ENCODE measurements around the gene IL16. TPM values are rescaled to one million over a fixed set of nuclear protein-coding genes. Genes with fewer than 3 reads are reported as not detected.

Gene IL16
- polyA plus RNA-seq, 1 donor from 2014 or later: not detected

DNA sequence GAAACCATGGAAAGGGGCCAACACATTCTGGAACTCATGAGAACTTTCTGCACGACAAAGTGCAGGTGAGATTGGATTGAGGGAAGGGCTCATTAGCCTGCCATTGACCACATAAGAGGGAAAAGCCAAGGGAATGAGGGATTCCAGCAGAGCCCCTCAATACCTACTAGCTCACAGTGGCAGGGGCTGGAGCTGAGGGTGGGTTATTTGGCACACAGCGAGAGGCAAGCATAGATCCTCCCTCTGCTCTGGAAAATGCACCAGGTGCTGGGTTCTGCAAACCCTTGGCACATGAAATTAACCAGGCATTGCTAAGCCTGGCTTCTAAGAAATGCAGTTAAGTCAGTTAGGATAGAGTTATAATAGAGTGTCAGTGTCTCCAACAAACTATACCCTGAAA, 60.8 kb downstream of the IL16 start:
- H3K4me2 ChIP-seq (ENCODE audit: low read length): no peak overlapping the region
- no peaks in the 10 kb centered on the region for H3K27me3 ChIP-seq (ENCODE audit: insufficient read depth, low read depth, low read length)
- no peaks in the 10 kb centered on the region for H4K20me1 ChIP-seq (ENCODE audit: insufficient read depth)
- no peak overlapping the region for H2AFZ ChIP-seq (ENCODE audit: low read depth, low read length)
- no peak overlapping the region for H3K9ac ChIP-seq (ENCODE audit: low read length)
- H3K9me3 ChIP-seq (ENCODE audit: low read length): no peaks in the 10 kb centered on the region
- no peaks in the 10 kb centered on the region for H3K9me2 ChIP-seq (ENCODE audit: insufficient read depth, low read length)
- no peaks in the 10 kb centered on the region for H3F3A ChIP-seq (ENCODE audit: insufficient read depth, low read length, poor library complexity, severe bottlenecking)
- TF ChIP-seq, protein P1, sequence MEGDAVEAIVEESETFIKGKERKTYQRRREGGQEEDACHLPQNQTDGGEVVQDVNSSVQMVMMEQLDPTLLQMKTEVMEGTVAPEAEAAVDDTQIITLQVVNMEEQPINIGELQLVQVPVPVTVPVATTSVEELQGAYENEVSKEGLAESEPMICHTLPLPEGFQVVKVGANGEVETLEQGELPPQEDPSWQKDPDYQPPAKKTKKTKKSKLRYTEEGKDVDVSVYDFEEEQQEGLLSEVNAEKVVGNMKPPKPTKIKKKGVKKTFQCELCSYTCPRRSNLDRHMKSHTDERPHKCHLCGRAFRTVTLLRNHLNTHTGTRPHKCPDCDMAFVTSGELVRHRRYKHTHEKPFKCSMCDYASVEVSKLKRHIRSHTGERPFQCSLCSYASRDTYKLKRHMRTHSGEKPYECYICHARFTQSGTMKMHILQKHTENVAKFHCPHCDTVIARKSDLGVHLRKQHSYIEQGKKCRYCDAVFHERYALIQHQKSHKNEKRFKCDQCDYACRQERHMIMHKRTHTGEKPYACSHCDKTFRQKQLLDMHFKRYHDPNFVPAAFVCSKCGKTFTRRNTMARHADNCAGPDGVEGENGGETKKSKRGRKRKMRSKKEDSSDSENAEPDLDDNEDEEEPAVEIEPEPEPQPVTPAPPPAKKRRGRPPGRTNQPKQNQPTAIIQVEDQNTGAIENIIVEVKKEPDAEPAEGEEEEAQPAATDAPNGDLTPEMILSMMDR (IDR thresholded peaks at IDR 0.05; ENCODE audit: poor library complexity, severe bottlenecking): no peak
- TF ChIP-seq EP300 (conservative IDR thresholded peaks at IDR 0.05; ENCODE audit: poor library complexity, severe bottlenecking) (no peak), POLR2AphosphoS5 (IDR thresholded peaks at IDR 0.05) (no peak), RAD21 (conservative IDR thresholded peaks at IDR 0.05) (no peak), TAF1 (IDR thresholded peaks at IDR 0.05; ENCODE audit: low read depth) (no peak), MXI1 (conservative IDR thresholded peaks at IDR 0.05; ENCODE audit: poor library complexity, severe bottlenecking) (no peak), EZH2 (IDR thresholded peaks at IDR 0.05; ENCODE audit: borderline replicate concordance, insufficient read depth, low read length, poor library complexity, severe bottlenecking) (no peak), SMC3 (conservative IDR thresholded peaks at IDR 0.05; ENCODE audit: poor library complexity) (no peak)
- TF ChIP-seq, protein P2, sequence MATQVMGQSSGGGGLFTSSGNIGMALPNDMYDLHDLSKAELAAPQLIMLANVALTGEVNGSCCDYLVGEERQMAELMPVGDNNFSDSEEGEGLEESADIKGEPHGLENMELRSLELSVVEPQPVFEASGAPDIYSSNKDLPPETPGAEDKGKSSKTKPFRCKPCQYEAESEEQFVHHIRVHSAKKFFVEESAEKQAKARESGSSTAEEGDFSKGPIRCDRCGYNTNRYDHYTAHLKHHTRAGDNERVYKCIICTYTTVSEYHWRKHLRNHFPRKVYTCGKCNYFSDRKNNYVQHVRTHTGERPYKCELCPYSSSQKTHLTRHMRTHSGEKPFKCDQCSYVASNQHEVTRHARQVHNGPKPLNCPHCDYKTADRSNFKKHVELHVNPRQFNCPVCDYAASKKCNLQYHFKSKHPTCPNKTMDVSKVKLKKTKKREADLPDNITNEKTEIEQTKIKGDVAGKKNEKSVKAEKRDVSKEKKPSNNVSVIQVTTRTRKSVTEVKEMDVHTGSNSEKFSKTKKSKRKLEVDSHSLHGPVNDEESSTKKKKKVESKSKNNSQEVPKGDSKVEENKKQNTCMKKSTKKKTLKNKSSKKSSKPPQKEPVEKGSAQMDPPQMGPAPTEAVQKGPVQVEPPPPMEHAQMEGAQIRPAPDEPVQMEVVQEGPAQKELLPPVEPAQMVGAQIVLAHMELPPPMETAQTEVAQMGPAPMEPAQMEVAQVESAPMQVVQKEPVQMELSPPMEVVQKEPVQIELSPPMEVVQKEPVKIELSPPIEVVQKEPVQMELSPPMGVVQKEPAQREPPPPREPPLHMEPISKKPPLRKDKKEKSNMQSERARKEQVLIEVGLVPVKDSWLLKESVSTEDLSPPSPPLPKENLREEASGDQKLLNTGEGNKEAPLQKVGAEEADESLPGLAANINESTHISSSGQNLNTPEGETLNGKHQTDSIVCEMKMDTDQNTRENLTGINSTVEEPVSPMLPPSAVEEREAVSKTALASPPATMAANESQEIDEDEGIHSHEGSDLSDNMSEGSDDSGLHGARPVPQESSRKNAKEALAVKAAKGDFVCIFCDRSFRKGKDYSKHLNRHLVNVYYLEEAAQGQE (IDR thresholded peaks at IDR 0.05; ENCODE audit: borderline replicate concordance): no peak
- H3K79me2 ChIP-seq (replicated peaks; ENCODE audit: insufficient read depth, low read length): no peaks in the 10 kb centered on the region
- no peaks in the 10 kb centered on the region for H3K36me3 ChIP-seq (ENCODE audit: insufficient read depth, low read length)
- H3K27ac ChIP-seq (ENCODE audit: low read length): no peak overlapping the region
- H3K4me3 ChIP-seq (ENCODE audit: low read length): no peak overlapping the region

DNA sequence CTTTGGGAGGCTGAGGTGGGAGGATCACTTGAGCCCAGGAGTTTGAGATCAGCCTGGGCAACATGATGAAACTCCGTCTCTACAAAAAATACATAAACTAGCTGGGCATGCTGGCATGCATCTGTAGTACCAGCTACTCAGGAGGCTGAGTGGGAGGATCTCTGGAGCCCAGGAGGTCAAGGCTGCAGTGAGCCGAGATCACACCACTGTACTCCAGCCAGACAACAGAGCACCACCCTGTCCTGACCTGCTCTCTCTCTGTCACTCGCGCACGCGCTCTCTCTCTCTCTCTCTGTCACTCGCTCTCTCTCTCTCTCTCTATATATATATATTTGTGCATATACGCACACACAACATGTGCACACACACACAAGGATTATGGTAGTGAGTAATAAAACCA, 61.8 kb downstream of the IL16 start:
- no peaks in the 10 kb centered on the region for H3K9me2 ChIP-seq (ENCODE audit: insufficient read depth, low read length)
- no peak overlapping the region for H3K4me3 ChIP-seq (ENCODE audit: low read length)
- no peak overlapping the region for H3K27ac ChIP-seq (ENCODE audit: low read length)
- H3K27me3 ChIP-seq (ENCODE audit: insufficient read depth, low read depth, low read length): no peaks in the 10 kb centered on the region
- no peaks in the 10 kb centered on the region for H3K9me3 ChIP-seq (ENCODE audit: low read length)
- H3F3A ChIP-seq (ENCODE audit: insufficient read depth, low read length, poor library complexity, severe bottlenecking): no peaks in the 10 kb centered on the region
- H4K20me1 ChIP-seq (ENCODE audit: insufficient read depth): no peaks in the 10 kb centered on the region
- no peak overlapping the region for H3K4me2 ChIP-seq (ENCODE audit: low read length)
- no peak overlapping the region for H3K9ac ChIP-seq (ENCODE audit: low read length)
- H2AFZ ChIP-seq (ENCODE audit: low read depth, low read length): no peak overlapping the region
- TF ChIP-seq POLR2AphosphoS5 (IDR thresholded peaks at IDR 0.05) (no peak), MXI1 (conservative IDR thresholded peaks at IDR 0.05; ENCODE audit: poor library complexity, severe bottlenecking) (no peak), SMC3 (conservative IDR thresholded peaks at IDR 0.05; ENCODE audit: poor library complexity) (no peak), TAF1 (IDR thresholded peaks at IDR 0.05; ENCODE audit: low read depth) (no peak)
- TF ChIP-seq, protein P2 (IDR thresholded peaks at IDR 0.05; ENCODE audit: borderline replicate concordance): no peak
- H3K36me3 ChIP-seq (ENCODE audit: insufficient read depth, low read length): no peaks in the 10 kb centered on the region
- no peaks in the 10 kb centered on the region for H3K79me2 ChIP-seq (replicated peaks; ENCODE audit: insufficient read depth, low read length)

All from neural cell (in vitro differentiated cells).